GM21529 (cell line): ENCODE measurements around the gene JSRP1.

ENCODE experiments used
- ATAC-seq: cut with Tn5 transposase; IDR thresholded peaks from one replicate; pipeline ENCODE4 v1.9.1; 2021; ENCODE audit not compliant: unreplicated experiment

Gene JSRP1

GRCh38 chr19:2216361-2217225, 39.6 kb downstream of the JSRP1 start:
- no peak for ATAC-seq

GRCh38 chr19:2215281-2215751, 40.9 kb downstream of the JSRP1 start:
- ATAC-seq = no peak

- ATAC-seq = no peak
These were observed 42.0 kb downstream of the JSRP1 start for GRCh38 chr19:2214251-2214650.

GRCh38 chr19:2213799-2214198, 42.4 kb downstream of the JSRP1 start:
- no peak for ATAC-seq

GRCh38 chr19:2212861-2213711, 43.1 kb downstream of the JSRP1 start:
- ATAC-seq = no peak

GRCh38 chr19:2210987-2211740, 45.1 kb downstream of the JSRP1 start:
- ATAC-seq = no peak

- ATAC-seq = no peak
These were observed 46.0 kb downstream of the JSRP1 start for GRCh38 chr19:2210206-2210605.

GRCh38 chr19:2209408-2209807, 46.8 kb downstream of the JSRP1 start:
- no peak for ATAC-seq

GRCh38 chr19:2208975-2209374, 47.2 kb downstream of the JSRP1 start:
- no peak for ATAC-seq

- ATAC-seq = no peak
These were observed 48.0 kb downstream of the JSRP1 start for GRCh38 chr19:2207991-2208860.

- no peak for ATAC-seq
These were observed 49.2 kb downstream of the JSRP1 start for GRCh38 chr19:2207008-2207407.

GRCh38 chr19:2202366-2202765, 53.9 kb downstream of the JSRP1 start:
- ATAC-seq = no peak
